Body of pancreas (tissue), 4 donors: ENCODE results near the gene CAMTA1. TPM values are rescaled to one million over a fixed set of nuclear protein-coding genes. Genes with fewer than 3 reads are reported as not detected.
A peak's percentile ranks its signal among the peaks of the same experiment; 100 is the strongest.

ENCODE experiments used
- ATAC-seq: fragments of 150-250 bp; one replicate; pipeline ENCODE4 v1.9.1; 2016
- DNase-seq, 4 donors: peaks; one replicate each; pipeline ENCODE4 v3.0.0-alpha.2; 2019
- H3K27ac ChIP-seq, 4 donors: fragments of 200-600 bp; sonication (generic); 1 replicate in 3 of 4; 2 replicates in 1 of 4; pipeline versions ENCODE4 v1.5.1 to v1.6.1; 2016 to 2019; ENCODE audit warnings: mild to moderate bottlenecking in 1 of 4, mixed read lengths in 1 of 4, moderate library complexity in 1 of 4
- H3K27me3 ChIP-seq, 2 donors: fragments of 200-600 bp; sonication (generic); one replicate each; pipeline ENCODE4 v1.6.0; 2016; ENCODE audit warnings: mild to moderate bottlenecking in 1 of 2
- H3K36me3 ChIP-seq, 2 donors: fragments of 200-600 bp; sonication (generic); replicated peaks in 1 of 2; 2 replicates each; pipeline ENCODE4 v1.5.1; 2016; ENCODE audit warnings: low read depth in 2 of 2; ENCODE audit not compliant: insufficient read depth in 1 of 2
- H3K4me1 ChIP-seq: fragments of 200-600 bp; sonication (generic); one replicate; pipeline ENCODE4 v1.6.0; 2016
- H3K4me3 ChIP-seq, 2 donors: fragments of 200-600 bp; sonication (generic); 1 replicate in 1 of 2; 2 replicates in 1 of 2; pipeline ENCODE4 v1.5.1; 2016 to 2019
- H3K9me3 ChIP-seq, 3 donors: fragments of 200-600 bp; sonication (generic); 1 replicate in 2 of 3; 2 replicates in 1 of 3; pipeline ENCODE4 v1.5.1; 2016
- CTCF ChIP-seq, 7 experiments: fragments of 450-650 bp in 4 of 7; fragments of 200-600 bp in 3 of 7; sonication (generic) in 3 of 7; IDR thresholded peaks; one replicate each; pipeline ENCODE4 v1.5.1; 2016 to 2019; ENCODE audit warnings: antibody characterized with exemption in 7 of 7
- POLR2A ChIP-seq, 3 donors: fragments of 450-650 bp; IDR thresholded peaks; one replicate each; pipeline ENCODE4 v1.6.1; 2016; ENCODE audit warnings: antibody characterized with exemption in 3 of 3, mild to moderate bottlenecking in 2 of 3
- WGBS, 2 donors: methylation state at CpG; one replicate each; pipeline ENCODE4 v1.1.5; 2017; 5-methylcytosine and 5-hydroxymethylcytosine counted together
- intact Hi-C: fragments of 100-400 bp; cut with DNase I; formaldehyde crosslinking; loops from one replicate; pipeline ENCODE4 v1.15.1; 2023
- total RNA-seq, 2 donors: library from RNA; depleted of rRNA; stranded (reverse); fragments of >200 nt; gene quantifications; one replicate each; pipeline ENCODE4 v1.1.0, GENCODE V29; 2016

CAMTA1 gene
- total RNA-seq, 2 donors from 2014 or later, result 36.3 to 59.7 TPM

GRCh38 chr1:6799499-6799898, 14.2 kb downstream of the CAMTA1 start:
- H3K27ac ChIP-seq, result no peak overlapping the region
- no peaks in the 10 kb centered on the region for H3K27me3 ChIP-seq
- H3K9me3 ChIP-seq, result no peaks in the 10 kb centered on the region
- no peak for ATAC-seq
- peaks cover 38% of the 10 kb centered on the region for H3K4me1 ChIP-seq
- no peak for DNase-seq
- 82 to 92% methylated on average over 4 of the region's 4 CpGs for WGBS, 2 donors
- no peak for TF ChIP-seq CTCF (IDR thresholded peaks at IDR 0.05)
- no peak for TF ChIP-seq POLR2A (IDR thresholded peaks at IDR 0.05)
- H3K4me3 ChIP-seq, result no peak overlapping the region
- intact Hi-C loops, result loop anchor here (10.0 kb wide), 1 partner anchor 85 kb away; no protein-coding TSS in a partner anchor
- no peaks in the 10 kb centered on the region for H3K36me3 ChIP-seq

GRCh38 chr1:6800745-6801144, 15.5 kb downstream of the CAMTA1 start:
- intact Hi-C loops, result no loop called here
- Histone ChIP-seq H3K4me1 (peaks cover 33% of the 10 kb centered on the region), H3K4me3 (no peak overlapping the region), H3K27me3 (no peaks in the 10 kb centered on the region), H3K27ac (peak overlapping the region in 1 of 4 donors; percentile 40), H3K9me3 (no peaks in the 10 kb centered on the region), H3K36me3 (no peaks in the 10 kb centered on the region)
- DNase-seq, result no peak
- TF ChIP-seq CTCF (IDR thresholded peaks at IDR 0.05) (no peak), POLR2A (IDR thresholded peaks at IDR 0.05) (no peak)
- WGBS, 2 donors, result 29 to 30% methylated on average over 4 of the region's 4 CpGs
- peak; percentile 36 for ATAC-seq

GRCh38 chr1:6801199-6801598, 15.9 kb downstream of the CAMTA1 start:
- WGBS, 2 donors, result 87 to 97% methylated on average over 2 of the region's 2 CpGs
- H3K27me3 ChIP-seq, result no peaks in the 10 kb centered on the region
- H3K9me3 ChIP-seq, result no peaks in the 10 kb centered on the region
- H3K36me3 ChIP-seq, result no peaks in the 10 kb centered on the region
- intact Hi-C loops, result no loop called here
- H3K4me1 ChIP-seq, result peaks cover 33% of the 10 kb centered on the region
- H3K4me3 ChIP-seq, result no peak overlapping the region
- peak overlapping the region in 1 of 4 donors; percentile 40 for H3K27ac ChIP-seq
- DNase-seq (no peak), ATAC-seq (no peak)
- TF ChIP-seq CTCF (IDR thresholded peaks at IDR 0.05) (no peak), POLR2A (IDR thresholded peaks at IDR 0.05) (no peak)

- Histone ChIP-seq H3K27ac (no peak overlapping the region), H3K4me3 (no peak overlapping the region), H3K4me1 (peaks cover 29% of the 10 kb centered on the region)
These were observed 16.7 kb downstream of the CAMTA1 start for GRCh38 chr1:6801966-6802365.

More at GRCh38 chr1:6801966-6802365, 16.7 kb downstream of the CAMTA1 start:
- Histone ChIP-seq H3K9me3 (no peaks in the 10 kb centered on the region), H3K36me3 (no peaks in the 10 kb centered on the region), H3K27me3 (no peaks in the 10 kb centered on the region)
- DNase-seq, result no peak
- TF ChIP-seq POLR2A (IDR thresholded peaks at IDR 0.05) (no peak), CTCF (IDR thresholded peaks at IDR 0.05) (no peak)
- no peak for ATAC-seq
- WGBS, 2 donors, result 81 to 82% methylated on average over 3 of the region's 3 CpGs
- intact Hi-C loops, result no loop called here
